Activated CD4-positive, alpha-beta T cell treated with anti-CD3 and anti-CD28 coated beads, Interleukin-2, amount 10 ng/mL, durations not matched to agents 24 days and 14 days (primary cell): ENCODE measurements around the gene RAB31. TPM values are rescaled to one million over a fixed set of nuclear protein-coding genes. Genes with fewer than 3 reads are reported as not detected.
A peak's percentile ranks its signal among the peaks of the same experiment; 100 is the strongest.
"Not testable (repeated sequence)": the region's sequence is repeated elsewhere in the genome, so short reads cannot be mapped to it uniquely, and the experiment has no call there.

Source experiments
- DNase-seq: peaks from one replicate; pipeline ENCODE4 v3.0.0; 2022
- H3K27ac Mint-ChIP-seq: one replicate; pipeline ENCODE4 v1.8.0; 2022; ENCODE audit warnings: mild to moderate bottlenecking, mixed read lengths
- H3K27me3 Mint-ChIP-seq: one replicate; pipeline ENCODE4 v1.8.0; 2022; ENCODE audit warnings: mixed read lengths
- H3K36me3 Mint-ChIP-seq: one replicate; pipeline ENCODE4 v1.8.0; 2022; ENCODE audit warnings: low read depth, mild to moderate bottlenecking, mixed read lengths
- H3K4me1 Mint-ChIP-seq: one replicate; pipeline ENCODE4 v1.8.0; 2021; ENCODE audit warnings: mixed read lengths
- H3K4me3 Mint-ChIP-seq: one replicate; pipeline ENCODE4 v1.8.0; 2022; ENCODE audit warnings: mild to moderate bottlenecking, moderate library complexity, mixed read lengths
- H3K9me3 Mint-ChIP-seq: one replicate; pipeline ENCODE4 v1.8.0; 2021; ENCODE audit warnings: mixed read lengths
- intact Hi-C: fragments of 100-400 bp; cut with micrococcal nuclease; formaldehyde crosslinking; loops from one replicate; pipeline ENCODE4 v1.15.1; 2023
- total RNA-seq: library from RNA; stranded (reverse); gene quantifications from 2 replicates; pipeline ENCODE4 v1.2.3, GENCODE V29; 2022

Gene RAB31, protein sequence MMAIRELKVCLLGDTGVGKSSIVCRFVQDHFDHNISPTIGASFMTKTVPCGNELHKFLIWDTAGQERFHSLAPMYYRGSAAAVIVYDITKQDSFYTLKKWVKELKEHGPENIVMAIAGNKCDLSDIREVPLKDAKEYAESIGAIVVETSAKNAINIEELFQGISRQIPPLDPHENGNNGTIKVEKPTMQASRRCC
- 0.66 TPM in 1 of 2 replicates, not detected in the other for total RNA-seq

- H3K9me3 Mint-ChIP-seq = no peaks in the 10 kb centered on the region
- no peak within 1 kb of the TSS for H3K27ac Mint-ChIP-seq
- peak; percentile 67 for DNase-seq
- H3K27me3 Mint-ChIP-seq = peaks cover 77% of the 10 kb centered on the region
- H3K36me3 Mint-ChIP-seq = no peaks in the 10 kb centered on the region
- intact Hi-C loops = loop anchor here (5.0 kb wide), 1 partner anchor 91 kb away; no protein-coding TSS in a partner anchor
- H3K4me3 Mint-ChIP-seq = peak within 1 kb of the TSS; percentile 80
- H3K4me1 Mint-ChIP-seq = peaks cover 20% of the 10 kb centered on the region
Measured at GRCh38 chr18:9708057-9708433, at the start of gene RAB31. RAB31 (plus strand) TSS chr18:9708301; CDS start chr18:9708406, 105 bp downstream.

GRCh38 chr18:9659499-9660375 is 48.4 kb upstream of the RAB31 start:
- no peak overlapping the region for H3K27ac Mint-ChIP-seq
- DNase-seq = no peak
- H3K4me3 Mint-ChIP-seq = no peak overlapping the region
- no peaks in the 10 kb centered on the region for H3K9me3 Mint-ChIP-seq
- H3K27me3 Mint-ChIP-seq = peaks cover 2% of the 10 kb centered on the region
- intact Hi-C loops = no loop called here
- H3K36me3 Mint-ChIP-seq = no peaks in the 10 kb centered on the region
- no peaks in the 10 kb centered on the region for H3K4me1 Mint-ChIP-seq

- H3K9me3 Mint-ChIP-seq = no peaks in the 10 kb centered on the region
- no peak for DNase-seq
- no peak overlapping the region for H3K27ac Mint-ChIP-seq
- no peaks in the 10 kb centered on the region for H3K4me1 Mint-ChIP-seq
- H3K27me3 Mint-ChIP-seq = peaks cover 6% of the 10 kb centered on the region
- intact Hi-C loops = no loop called here
- H3K4me3 Mint-ChIP-seq = no peak overlapping the region
- H3K36me3 Mint-ChIP-seq = no peaks in the 10 kb centered on the region
Measured at GRCh38 chr18:9661564-9661963, 46.5 kb upstream of the RAB31 start.

DNA sequence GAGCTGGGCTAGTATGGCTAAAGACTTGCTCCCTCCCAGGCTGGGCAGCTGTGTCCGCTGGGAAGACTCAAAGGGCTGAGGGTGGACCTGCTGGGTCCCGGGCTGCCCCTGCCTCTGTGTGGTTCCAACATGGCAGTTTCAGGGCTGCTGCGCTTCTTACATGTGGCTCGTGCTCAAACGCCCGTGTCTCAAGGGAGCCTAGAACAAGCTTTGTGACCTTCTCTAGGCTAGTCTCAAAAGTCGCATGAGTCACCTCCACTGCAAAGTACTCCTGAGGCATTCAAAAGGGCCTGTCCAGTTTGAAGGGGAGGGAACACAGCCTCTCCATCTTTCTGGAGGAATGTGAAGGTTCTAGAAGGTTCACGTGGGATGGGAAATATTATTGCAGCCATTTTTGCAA is 44.7 kb upstream of the RAB31 start:
- Mint-ChIP-seq H3K27ac (no peak overlapping the region), H3K9me3 (no peaks in the 10 kb centered on the region), H3K36me3 (no peaks in the 10 kb centered on the region), H3K27me3 (peaks cover 8% of the 10 kb centered on the region), H3K4me1 (no peaks in the 10 kb centered on the region), H3K4me3 (no peak overlapping the region)
- intact Hi-C loops = no loop called here
- no peak for DNase-seq

DNA sequence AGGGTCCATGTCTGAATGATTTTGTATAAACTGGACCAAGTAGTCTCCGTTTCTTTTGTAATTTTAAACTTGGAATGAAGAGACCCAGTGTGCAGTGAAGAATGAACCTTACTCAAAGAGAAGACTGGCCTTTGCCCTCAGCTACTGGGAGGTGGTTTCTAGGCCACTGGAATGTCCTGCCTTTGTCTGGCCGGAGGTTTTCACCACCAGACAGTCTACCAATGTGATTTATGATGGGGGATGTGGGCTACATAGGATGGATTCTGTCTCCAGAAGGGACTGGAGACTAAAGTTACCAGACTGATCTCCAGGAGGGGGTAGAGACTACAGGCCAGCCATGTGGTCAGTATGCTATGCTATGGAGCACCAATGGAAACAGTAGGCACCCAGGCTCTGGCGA is 42.8 kb upstream of the RAB31 start:
- Mint-ChIP-seq H3K4me3 (no peak overlapping the region), H3K36me3 (no peaks in the 10 kb centered on the region), H3K27ac (no peak overlapping the region), H3K9me3 (no peaks in the 10 kb centered on the region), H3K27me3 (peaks cover 8% of the 10 kb centered on the region), H3K4me1 (no peaks in the 10 kb centered on the region)
- DNase-seq = no peak
- intact Hi-C loops = no loop called here

DNA sequence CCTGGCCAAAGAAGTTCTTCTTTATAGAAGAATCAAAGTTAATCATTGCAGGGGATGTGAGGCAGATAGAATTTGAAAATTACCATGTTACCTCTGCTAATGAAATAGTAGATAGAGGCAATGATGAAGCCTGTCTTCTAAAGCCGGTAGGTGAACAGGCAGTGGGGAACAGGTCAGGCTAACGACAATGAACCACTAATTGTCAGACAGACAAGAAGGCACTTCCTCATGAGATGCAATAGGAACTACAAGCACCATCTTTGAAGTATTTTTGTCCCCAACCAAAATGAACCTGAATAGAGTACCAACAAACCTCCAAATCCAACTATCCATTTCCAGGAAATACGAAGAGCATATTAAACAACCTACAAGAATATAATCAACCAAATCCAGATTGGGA is 41.6 kb upstream of the RAB31 start:
- Mint-ChIP-seq H3K27me3 (peaks cover 8% of the 10 kb centered on the region), H3K9me3 (no peaks in the 10 kb centered on the region), H3K4me1 (no peaks in the 10 kb centered on the region), H3K4me3 (no peak overlapping the region), H3K36me3 (no peaks in the 10 kb centered on the region), H3K27ac (no peak overlapping the region)
- intact Hi-C loops = no loop called here
- no peak for DNase-seq

DNA sequence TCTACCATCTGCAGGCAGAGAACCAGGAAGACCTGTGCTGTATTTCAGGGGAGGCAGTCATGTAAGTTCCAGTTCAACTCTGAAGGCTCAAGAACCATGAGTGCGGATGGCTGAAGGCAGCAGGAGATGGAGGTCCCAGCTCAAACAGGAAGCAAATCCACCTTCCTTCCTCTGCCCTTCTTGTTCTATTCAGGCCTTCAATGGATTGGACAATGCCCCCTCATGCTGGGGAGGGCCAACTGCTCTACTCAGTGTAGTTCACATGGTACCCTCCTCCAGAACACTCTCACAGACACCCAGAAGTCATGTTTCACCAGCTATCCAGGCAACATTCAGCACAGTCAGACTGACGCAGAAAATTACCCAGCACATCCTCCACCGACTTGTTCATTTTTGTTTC is 39.1 kb upstream of the RAB31 start:
- H3K4me1 Mint-ChIP-seq = peaks cover 5% of the 10 kb centered on the region
- no peaks in the 10 kb centered on the region for H3K9me3 Mint-ChIP-seq
- no peak overlapping the region for H3K4me3 Mint-ChIP-seq
- no peak for DNase-seq
- intact Hi-C loops = no loop called here
- H3K27me3 Mint-ChIP-seq = peaks cover 15% of the 10 kb centered on the region
- no peak overlapping the region for H3K27ac Mint-ChIP-seq
- H3K36me3 Mint-ChIP-seq = no peaks in the 10 kb centered on the region

DNA sequence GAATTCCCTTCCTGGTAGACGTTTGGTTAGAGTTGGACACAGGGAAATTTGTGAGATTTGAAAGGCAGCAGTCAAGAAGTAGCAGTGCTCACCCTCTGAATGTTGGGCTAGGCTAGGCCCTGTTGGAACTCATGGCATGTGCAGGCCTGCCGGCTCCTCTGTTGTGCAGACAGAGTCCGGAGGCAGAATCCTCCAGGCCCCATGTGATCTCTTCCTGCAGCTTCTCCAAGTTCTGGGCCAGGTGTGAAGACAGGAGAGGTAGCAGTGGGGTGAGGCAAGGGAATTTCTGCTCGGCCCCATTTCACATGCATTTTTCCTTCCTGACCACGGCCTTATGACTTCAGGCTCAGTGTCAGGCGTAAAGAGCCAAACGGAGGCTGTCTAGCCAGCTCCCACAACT is 36.9 kb upstream of the RAB31 start:
- H3K27me3 Mint-ChIP-seq = peaks cover 22% of the 10 kb centered on the region
- no peak for DNase-seq
- H3K27ac Mint-ChIP-seq = no peak overlapping the region
- no peaks in the 10 kb centered on the region for H3K9me3 Mint-ChIP-seq
- no peak overlapping the region for H3K4me3 Mint-ChIP-seq
- H3K4me1 Mint-ChIP-seq = peaks cover 5% of the 10 kb centered on the region
- intact Hi-C loops = loop anchor here (5.0 kb wide), 1 partner anchor 59 kb away; the partner anchor contains the start of gene PPP4R1
- no peaks in the 10 kb centered on the region for H3K36me3 Mint-ChIP-seq

- Mint-ChIP-seq H3K27me3 (peaks cover 25% of the 10 kb centered on the region), H3K4me3 (no peak overlapping the region), H3K36me3 (no peaks in the 10 kb centered on the region), H3K9me3 (no peaks in the 10 kb centered on the region), H3K4me1 (peaks cover 5% of the 10 kb centered on the region), H3K27ac (peak overlapping the region; percentile 48)
- intact Hi-C loops = loop anchor here (5.0 kb wide), 1 partner anchor 61 kb away; the partner anchor contains the start of gene PPP4R1
- DNase-seq = peak; percentile 71
Measured at GRCh38 chr18:9673296-9674251, 34.5 kb upstream of the RAB31 start.

DNA sequence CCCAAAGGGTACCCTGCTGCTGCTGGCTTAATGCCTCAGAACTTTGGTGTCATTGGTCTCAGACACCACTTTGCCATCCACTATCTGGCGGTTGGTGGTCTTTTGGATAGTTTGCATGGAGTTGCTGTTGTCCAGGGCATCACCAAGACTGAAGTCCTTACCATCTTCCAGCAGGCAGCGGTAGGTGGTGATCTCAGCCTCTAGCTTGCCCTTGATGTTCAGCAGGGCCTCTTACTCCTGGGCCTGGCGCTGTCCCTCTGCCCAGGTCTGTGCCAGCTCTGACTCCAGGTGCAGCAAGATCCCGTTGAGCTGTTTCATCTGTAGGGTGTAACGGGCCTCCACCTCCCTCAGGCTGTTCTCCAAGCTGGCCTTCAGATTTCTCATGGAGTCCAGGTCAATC is 29.9 kb upstream of the RAB31 start:
- H3K4me1 Mint-ChIP-seq, H3K27ac Mint-ChIP-seq, H3K36me3 Mint-ChIP-seq, H3K9me3 Mint-ChIP-seq, intact Hi-C loops, DNase-seq, H3K4me3 Mint-ChIP-seq: not testable (repeated sequence)
- H3K27me3 Mint-ChIP-seq = peaks cover 46% of the 10 kb centered on the region

GRCh38 chr18:9679125-9679524 is 29.0 kb upstream of the RAB31 start:
- no peak for DNase-seq
- Mint-ChIP-seq H3K9me3 (no peaks in the 10 kb centered on the region), H3K4me1 (no peaks in the 10 kb centered on the region), H3K36me3 (no peaks in the 10 kb centered on the region), H3K27ac (no peak overlapping the region), H3K4me3 (no peak overlapping the region), H3K27me3 (peaks cover 48% of the 10 kb centered on the region)
- intact Hi-C loops = no loop called here

DNA sequence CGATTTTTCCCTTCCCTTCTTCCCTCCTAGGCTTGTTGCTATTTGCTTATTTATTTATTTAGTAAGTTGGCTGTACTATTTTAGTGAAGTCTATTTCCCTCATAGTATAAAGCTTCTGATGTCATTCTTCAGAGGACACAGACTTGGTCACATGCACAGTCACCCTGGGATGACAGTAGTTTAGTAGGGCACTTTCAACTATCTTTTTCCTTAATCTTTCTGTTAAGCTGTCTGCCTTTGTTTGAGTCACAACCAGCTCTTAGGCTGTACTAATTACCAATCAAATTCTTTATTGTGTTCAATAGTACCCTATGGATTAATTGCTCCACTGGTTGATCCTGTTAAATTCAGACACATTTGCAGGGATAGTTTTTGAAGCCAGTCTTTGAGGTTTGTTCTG is 26.9 kb upstream of the RAB31 start:
- Mint-ChIP-seq H3K27ac (no peak overlapping the region), H3K4me1 (peaks cover 10% of the 10 kb centered on the region), H3K27me3 (peaks cover 37% of the 10 kb centered on the region), H3K9me3 (no peaks in the 10 kb centered on the region), H3K4me3 (no peak overlapping the region), H3K36me3 (no peaks in the 10 kb centered on the region)
- no peak for DNase-seq
- intact Hi-C loops = no loop called here

DNA sequence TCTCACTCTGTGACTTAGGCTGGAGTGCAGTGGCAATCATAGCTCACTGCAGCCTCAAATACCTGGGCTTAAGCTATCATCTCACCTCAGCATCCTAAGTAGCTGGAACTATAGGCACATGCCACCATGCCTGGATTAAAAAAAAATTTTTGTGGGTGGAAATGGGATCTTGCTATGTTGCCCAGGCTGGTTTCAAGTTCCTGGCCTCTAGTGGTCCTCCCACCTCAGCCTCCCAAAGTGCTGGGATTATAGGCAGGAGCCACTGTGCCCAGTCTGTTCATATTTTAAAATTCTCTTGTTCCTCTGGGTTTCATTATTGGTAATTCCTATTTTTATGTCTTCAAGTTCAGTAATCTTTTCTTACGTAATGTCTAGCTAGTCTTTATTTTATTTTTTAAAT is 25.5 kb upstream of the RAB31 start:
- Mint-ChIP-seq H3K4me3 (no peak overlapping the region), H3K27me3 (peaks cover 34% of the 10 kb centered on the region), H3K9me3 (no peaks in the 10 kb centered on the region), H3K27ac (no peak overlapping the region), H3K36me3 (no peaks in the 10 kb centered on the region), H3K4me1 (peaks cover 10% of the 10 kb centered on the region)
- DNase-seq = no peak
- intact Hi-C loops = no loop called here
